ENCODE results near the gene SH2D7. TPM values are rescaled to one million over a fixed set of nuclear protein-coding genes. Genes with fewer than 3 reads are reported as not detected.

The SH2D7 gene
- polyA plus RNA-seq, 1 donor (not counting 4 experiments of a cell fraction or from before 2014, with no cell fraction given), result not detected

GRCh38 chr15:78125267-78125666, 32.9 kb downstream of the SH2D7 start:
- H3K27me3 ChIP-seq (ENCODE audit: control insufficient read depth, extremely low read depth, insufficient read depth, low read length), result no peaks in the 10 kb centered on the region
- H3K4me2 ChIP-seq (ENCODE audit: control insufficient read depth, extremely low read depth, insufficient read depth, low read depth, low read length), result no peak overlapping the region
- dilution Hi-C loops (cut with MboI; ENCODE audit: extremely low pct_ligation_motif_present, low sequenced_read_pairs), result no loop called here
- no peak for DNase-seq (ENCODE audit: low read depth, low spot score)
- FAIRE-seq, result no peak
- no peak overlapping the region for H3K27ac ChIP-seq (ENCODE audit: control insufficient read depth, insufficient read depth, low read length)
- H4K20me1 ChIP-seq (ENCODE audit: control insufficient read depth, extremely low read depth, insufficient read depth, low read length), result no peaks in the 10 kb centered on the region
- TF ChIP-seq EZH2 (IDR thresholded peaks at IDR 0.05; ENCODE audit: low read length) (no peak), CTCF (optimal IDR thresholded peaks at IDR 0.05 in 1 of 3, IDR thresholded peaks at IDR 0.05 in 1 of 3, conservative IDR thresholded peaks at IDR 0.05 in 1 of 3; ENCODE audit: extremely low read depth in 1 of 3, insufficient read depth in 2 of 3, low read length in 3 of 3) (no peak)
- H3K36me3 ChIP-seq (ENCODE audit: control insufficient read depth in 2 of 2, extremely low read depth in 1 of 2, insufficient read depth in 2 of 2, low read length in 2 of 2), result no peaks in the 10 kb centered on the region
- no peaks in the 10 kb centered on the region for H3K9me3 ChIP-seq (ENCODE audit: control insufficient read depth, low read depth, low read length)
- no peaks in the 10 kb centered on the region for H3K4me1 ChIP-seq (ENCODE audit: control insufficient read depth, extremely low read depth, insufficient read depth, low read length)
- no peak overlapping the region for H2AFZ ChIP-seq (ENCODE audit: control insufficient read depth, low read length)
- no peaks in the 10 kb centered on the region for H3K9me1 ChIP-seq (ENCODE audit: control insufficient read depth, extremely low read depth, insufficient read depth, low read length)
- H3K9ac ChIP-seq (ENCODE audit: control insufficient read depth, extremely low read depth, insufficient read depth, low read length), result no peak overlapping the region
- no peaks in the 10 kb centered on the region for H3K79me2 ChIP-seq (ENCODE audit: control insufficient read depth, insufficient read depth, low read length)
- H3K4me3 ChIP-seq (ENCODE audit: control insufficient read depth in 2 of 3, extremely low read depth in 1 of 3, insufficient read depth in 2 of 3, low read depth in 1 of 3, low read length in 3 of 3), result no peak overlapping the region

GRCh38 chr15:78127882-78128281, 35.5 kb downstream of the SH2D7 start:
- FAIRE-seq (no peak), DNase-seq (ENCODE audit: low read depth, low spot score) (no peak)
- H3K36me3 ChIP-seq (ENCODE audit: control insufficient read depth in 2 of 2, extremely low read depth in 1 of 2, insufficient read depth in 2 of 2, low read length in 2 of 2), result no peaks in the 10 kb centered on the region
- H4K20me1 ChIP-seq (ENCODE audit: control insufficient read depth, extremely low read depth, insufficient read depth, low read length), result no peaks in the 10 kb centered on the region
- H3K9me3 ChIP-seq (ENCODE audit: control insufficient read depth, low read depth, low read length), result no peaks in the 10 kb centered on the region
- peaks cover 14% of the 10 kb centered on the region for H3K4me1 ChIP-seq (ENCODE audit: control insufficient read depth, extremely low read depth, insufficient read depth, low read length)
- no peak overlapping the region for H3K4me3 ChIP-seq (ENCODE audit: control insufficient read depth in 2 of 3, extremely low read depth in 1 of 3, insufficient read depth in 2 of 3, low read depth in 1 of 3, low read length in 3 of 3)
- no peak overlapping the region for H2AFZ ChIP-seq (ENCODE audit: control insufficient read depth, low read length)
- H3K9me1 ChIP-seq (ENCODE audit: control insufficient read depth, extremely low read depth, insufficient read depth, low read length), result no peaks in the 10 kb centered on the region
- no peak overlapping the region for H3K9ac ChIP-seq (ENCODE audit: control insufficient read depth, extremely low read depth, insufficient read depth, low read length)
- TF ChIP-seq EZH2 (IDR thresholded peaks at IDR 0.05; ENCODE audit: low read length), result no peak
- TF ChIP-seq CTCF (optimal IDR thresholded peaks at IDR 0.05 in 1 of 3, IDR thresholded peaks at IDR 0.05 in 1 of 3, conservative IDR thresholded peaks at IDR 0.05 in 1 of 3; ENCODE audit: extremely low read depth in 1 of 3, insufficient read depth in 2 of 3, low read length in 3 of 3), result no peak
- H3K79me2 ChIP-seq (ENCODE audit: control insufficient read depth, insufficient read depth, low read length), result no peaks in the 10 kb centered on the region
- H3K4me2 ChIP-seq (ENCODE audit: control insufficient read depth, extremely low read depth, insufficient read depth, low read depth, low read length), result no peak overlapping the region
- no peak overlapping the region for H3K27ac ChIP-seq (ENCODE audit: control insufficient read depth, insufficient read depth, low read length)
- dilution Hi-C loops (cut with MboI; ENCODE audit: extremely low pct_ligation_motif_present, low sequenced_read_pairs), result no loop called here
- H3K27me3 ChIP-seq (ENCODE audit: control insufficient read depth, extremely low read depth, insufficient read depth, low read length), result no peaks in the 10 kb centered on the region

All from keratinocyte (primary cell).